Heart right ventricle (tissue), 16 donors: ENCODE measurements around the gene EFCAB10. TPM values are rescaled to one million over a fixed set of nuclear protein-coding genes. Genes with fewer than 3 reads are reported as not detected.

Experiments used
- ATAC-seq, 8 donors: fragments of 200-7000 bp; cut with Tn5 transposase; one replicate each; pipeline ENCODE4 v1.9.1; 2020; ENCODE audit warnings: mild to moderate bottlenecking in 8 of 8, moderate library complexity in 8 of 8, moderate number of reproducible peaks in 1 of 8
- DNase-seq, 2 donors: peaks; one replicate each; pipeline ENCODE4 v3.0.0-alpha.2; 2020
- H3K27ac ChIP-seq, 10 donors: fragments of 200-600 bp; sonication (generic) in 2 of 10; one replicate each; pipeline versions ENCODE4 v1.5.0 to v1.8.0; 2020 to 2022; ENCODE audit warnings: mild to moderate bottlenecking in 3 of 10
- H3K27me3 ChIP-seq, 7 donors: fragments of 200-600 bp; one replicate each; pipeline ENCODE4 v1.8.0; 2021 to 2022; ENCODE audit warnings: mild to moderate bottlenecking in 2 of 7
- H3K36me3 ChIP-seq, 9 donors: fragments of 200-600 bp; sonication (generic) in 1 of 9; one replicate each; pipeline versions ENCODE4 v1.5.0 to v1.8.0; 2020 to 2022; ENCODE audit warnings: mild to moderate bottlenecking in 2 of 9
- H3K4me1 ChIP-seq, 9 donors: fragments of 200-600 bp; sonication (generic) in 1 of 9; one replicate each; pipeline versions ENCODE4 v1.5.0 to v1.8.0; 2020 to 2022; ENCODE audit warnings: mild to moderate bottlenecking in 4 of 9
- H3K4me3 ChIP-seq, 10 donors: fragments of 200-600 bp; sonication (generic) in 2 of 10; one replicate each; pipeline versions ENCODE4 v1.5.0 to v1.8.0; 2020 to 2022; ENCODE audit warnings: mild to moderate bottlenecking in 7 of 10, moderate library complexity in 2 of 10
- H3K9me3 ChIP-seq, 11 donors: fragments of 200-600 bp in 10 of 11; sonication (generic) in 2 of 11; one replicate each; pipeline versions ENCODE4 v1.5.0 to v1.8.0; 2013 to 2022; ENCODE audit warnings: mild to moderate bottlenecking in 2 of 11, control low read depth in 1 of 11, moderate library complexity in 1 of 11
- CTCF ChIP-seq, 9 donors: fragments of 200-600 bp; sonication (generic) in 2 of 9; IDR thresholded peaks; one replicate each; pipeline versions ENCODE4 v1.5.0 to v1.8.0; 2021 to 2022; ENCODE audit warnings: antibody characterized with exemption in 9 of 9, mild to moderate bottlenecking in 5 of 9, moderate library complexity in 1 of 9
- WGBS, 2 donors: extraction: QIAGEN DNeasy Blood & Tissue Kit; methylation state at CpG; one replicate each; pipeline ENCODE4 v1.1.7; 2013; ENCODE audit warnings: inconsistent platforms in 1 of 2; 5-methylcytosine and 5-hydroxymethylcytosine counted together
- intact Hi-C, 10 donors: fragments of 100-400 bp; cut with DNase I; formaldehyde crosslinking; loops; one replicate each; pipeline versions ENCODE4 v1.11.1 to v1.14.2; 2022
- polyA plus RNA-seq, 2 donors: library from polyadenylated mRNA; stranded (reverse); fragments of 200-250 nt; gene quantifications; one replicate each; pipeline ENCODE4 v1.2.3, GENCODE V29; 2013
- total RNA-seq, 10 donors: library from RNA; stranded (reverse); fragmentation: NEBNext Ultra II Directional in 3 of 10; extraction: Animal tissue kit (Norgen Biotek cat#: 25700) in 3 of 10; gene quantifications; one replicate each; pipeline versions ENCODE4 v1.2.1 to v1.2.4, GENCODE V29; 2021 to 2023
- donor health status: Arrhythmogenic right ventricular cardiomyopathy.
- donor health status: ischemic (EF 13 %, LVEDD 7.1; RV severe dilation, severe dysfunction).
- donor health status: healthy with polysubstance abuse.
- donor health status: DM: no; HTN: yes; CAD: no.
- donor health status: DM: no; HTN: no; CAD: no.
- donor health status: ischemic (EF 25% LVEDD 6.9; RV normal size, moderate dysfunction).
- donor health status: ischemic (EF 25% LVEDD 5.7; RV mildly dilated, moderate dysfunction).
- donor health status: healthy.
- donor health status: DM: yes; HTN: yes; CAD: no.
- donor health status: Ischemic cardiomyopathy.
- donor health status: ischemic (EF 35%, LVEDD 5.7; RV mildly dilated, moderate dysfunction).
- donor health status: nonischemic (EF 11% LVEDD 7.7; RV severe dilation, severe dysfunction).
- donor health status: DM: yes; HTN: yes; CAD: no.
- donor health status: PGD.
- donor health status: ischemic (EF 29% LVEDD 5.4; RV normal size, mild dysfunction).
- donor health status: nonischemic (EF 23%, LVEDD 6.1; RV moderate dilation, normal function).

Gene EFCAB10
- total and polyA plus RNA-seq, 12 donors: not detected

GRCh38 chr7:105583061-105583460 lies 1.8 kb upstream of the EFCAB10 start:
- intact Hi-C loops: no loop called here
- 71 to 72% methylated on average over 33 to 39 of the region's 39 CpGs for whole genome bisulfite sequencing, 2 donors
- ATAC-seq: no peak
- Histone ChIP-seq H3K27me3 (peaks cover 0 to 8% (median 4%) of the 10 kb centered on the region in 7 donors), H3K9me3 (peaks cover 0 to 17% (median 0%) of the 10 kb centered on the region in 11 donors), H3K4me1 (peaks cover 0 to 9% (median 5%) of the 10 kb centered on the region in 9 donors), H3K27ac (no peak overlapping the region), H3K4me3 (no peak overlapping the region), H3K36me3 (no peaks in the 10 kb centered on the region)
- no peak for DNase-seq
- no peak for TF ChIP-seq CTCF (IDR thresholded peaks at IDR 0.05)

GRCh38 chr7:105580022-105580740 lies 1.1 kb downstream of the EFCAB10 start:
- intact Hi-C loops: no loop called here
- TF ChIP-seq CTCF (IDR thresholded peaks at IDR 0.05): no peak
- Histone ChIP-seq H3K4me1 (peaks cover 0 to 8% (median 5%) of the 10 kb centered on the region in 9 donors), H3K27ac (no peak overlapping the region), H3K36me3 (no peaks in the 10 kb centered on the region), H3K27me3 (peaks cover 0 to 8% (median 4%) of the 10 kb centered on the region in 7 donors), H3K9me3 (peaks cover 0 to 17% (median 0%) of the 10 kb centered on the region in 11 donors), H3K4me3 (no peak overlapping the region)
- no peak for ATAC-seq
- no peak for DNase-seq
- 87 to 88% methylated on average over 22 of the region's 22 CpGs for WGBS, 2 donors

- no peak overlapping the region for H3K4me3 ChIP-seq
These were observed 2.8 kb downstream of the EFCAB10 start for GRCh38 chr7:105578496-105578895.

GRCh38 chr7:105577251-105577650 lies 4.0 kb downstream of the EFCAB10 start:
- H3K9me3 ChIP-seq: no peaks in the 10 kb centered on the region
- no peak overlapping the region for H3K4me3 ChIP-seq
- peaks cover 0 to 8% (median 5%) of the 10 kb centered on the region in 9 donors for H3K4me1 ChIP-seq
- ATAC-seq (no peak), DNase-seq (no peak)
- 70 to 80% methylated on average over 1 of the region's 1 CpG for WGBS, 2 donors
- no peak for TF ChIP-seq CTCF (IDR thresholded peaks at IDR 0.05)
- H3K36me3 ChIP-seq: no peaks in the 10 kb centered on the region
- H3K27ac ChIP-seq: no peak overlapping the region
- peaks cover 0 to 8% (median 3%) of the 10 kb centered on the region in 7 donors for H3K27me3 ChIP-seq
- intact Hi-C loops: no loop called here

More at GRCh38 chr7:105578496-105578895, 2.8 kb downstream of the EFCAB10 start:
- peaks cover 0 to 8% (median 5%) of the 10 kb centered on the region in 9 donors for H3K4me1 ChIP-seq
- ATAC-seq (no peak), DNase-seq (no peak)
- peaks cover 0 to 3% (median 0%) of the 10 kb centered on the region in 11 donors for H3K9me3 ChIP-seq
- no peak for TF ChIP-seq CTCF (IDR thresholded peaks at IDR 0.05)
- intact Hi-C loops: no loop called here
- H3K27ac ChIP-seq: no peak overlapping the region
- peaks cover 0 to 8% (median 4%) of the 10 kb centered on the region in 7 donors for H3K27me3 ChIP-seq
- H3K36me3 ChIP-seq: no peaks in the 10 kb centered on the region
